Spleen (tissue), 7 donors: ENCODE measurements around the gene ZNF90.

ENCODE experiments used
- CTCF ChIP-seq, 11 experiments: fragments of 200-600 bp in 7 of 11; fragments of 450-650 bp in 4 of 11; sonication (generic) in 4 of 11; IDR thresholded peaks in 8 of 11; conservative IDR thresholded peaks in 3 of 11; 1 replicate in 7 of 11; 2 replicates in 4 of 11; pipeline versions ENCODE4 v1.4.0 to v1.8.0; 2016 to 2021; ENCODE audit warnings: antibody characterized with exemption in 11 of 11, inconsistent platforms in 4 of 11, mild to moderate bottlenecking in 1 of 11
- POLR2AphosphoS5 ChIP-seq, 3 donors: sonication (generic); formaldehyde crosslinking; IDR thresholded peaks; one replicate each; pipeline ENCODE4 v1.5.1; 2017; ENCODE audit warnings: antibody characterized with exemption in 3 of 3
- donor health status: DM: no; HTN: no; CAD: no; lungs with moderate emphysema.
- donor health status: DM: no; HTN: no; CAD: no.
- donor health status: DM: no; HTN: no; CAD: no.

- TF ChIP-seq POLR2AphosphoS5 (IDR thresholded peaks at IDR 0.05) (no peak), CTCF (IDR thresholded peaks at IDR 0.05 in 8 of 11, conservative IDR thresholded peaks at IDR 0.05 in 3 of 11) (no peak)
Measured at GRCh38 chr19:20066861-20067260, 10.9 kb upstream of the ZNF90 start.
